GM19455 (cell line): ENCODE results near the gene LGALS4.
"Not testable (repeated sequence)": the region's sequence is repeated elsewhere in the genome, so short reads cannot be mapped to it uniquely, and the experiment has no call there.

ENCODE experiments used
- ATAC-seq: cut with Tn5 transposase; IDR thresholded peaks from one replicate; pipeline ENCODE4 v1.9.1; 2021; ENCODE audit not compliant: unreplicated experiment

Gene LGALS4

DNA sequence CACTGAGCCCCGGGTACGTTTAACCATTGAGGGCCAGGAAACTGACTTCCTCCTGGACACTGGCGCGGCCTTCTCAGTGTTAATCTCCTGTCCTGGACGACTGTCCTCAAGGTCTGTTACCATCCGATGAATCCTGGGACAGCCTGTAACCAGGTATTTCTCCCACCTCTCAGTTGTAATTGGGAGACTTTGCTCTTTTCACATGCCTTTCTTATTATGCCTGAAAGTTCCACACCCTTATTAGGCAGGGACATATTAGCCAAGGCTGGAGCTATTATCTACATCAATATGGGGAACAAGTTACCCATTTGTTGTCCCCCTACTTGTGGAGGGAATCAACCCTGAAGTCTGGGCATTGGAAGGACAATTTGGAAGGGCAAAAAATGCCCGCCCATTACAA, 13.2 kb upstream of the LGALS4 start:
- not testable (repeated sequence) for ATAC-seq

DNA sequence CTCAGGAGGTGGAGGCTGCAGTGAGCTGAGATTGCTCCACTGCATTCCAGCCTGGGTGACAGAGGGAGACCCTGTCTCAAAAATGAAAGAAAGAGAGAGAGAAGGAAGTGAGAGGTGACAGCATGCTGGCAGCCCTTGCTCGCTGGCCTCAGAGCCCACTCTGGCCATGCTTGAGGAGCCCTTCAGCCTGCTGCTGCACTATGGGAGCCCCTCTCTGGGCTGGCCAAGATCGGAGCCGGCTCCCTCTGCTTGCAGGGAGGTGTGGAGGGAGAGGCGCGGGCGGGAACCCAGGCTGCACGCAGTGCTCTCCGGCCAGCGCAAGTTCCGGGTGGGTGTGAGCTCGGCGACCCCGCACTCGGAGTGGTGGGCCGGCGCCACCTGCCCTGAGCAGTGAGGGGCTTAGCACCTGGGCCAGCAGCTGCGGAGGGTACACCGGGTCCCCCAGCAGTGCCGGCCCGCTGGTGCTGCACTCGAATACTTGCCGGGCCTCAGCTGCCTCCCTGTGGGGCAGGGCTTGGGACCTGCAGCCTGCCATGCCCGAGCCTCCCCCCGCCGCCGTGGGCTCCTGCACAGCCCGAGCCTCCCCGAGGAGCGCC, 8.6 kb upstream of the LGALS4 start:
- not testable (repeated sequence) for ATAC-seq

DNA sequence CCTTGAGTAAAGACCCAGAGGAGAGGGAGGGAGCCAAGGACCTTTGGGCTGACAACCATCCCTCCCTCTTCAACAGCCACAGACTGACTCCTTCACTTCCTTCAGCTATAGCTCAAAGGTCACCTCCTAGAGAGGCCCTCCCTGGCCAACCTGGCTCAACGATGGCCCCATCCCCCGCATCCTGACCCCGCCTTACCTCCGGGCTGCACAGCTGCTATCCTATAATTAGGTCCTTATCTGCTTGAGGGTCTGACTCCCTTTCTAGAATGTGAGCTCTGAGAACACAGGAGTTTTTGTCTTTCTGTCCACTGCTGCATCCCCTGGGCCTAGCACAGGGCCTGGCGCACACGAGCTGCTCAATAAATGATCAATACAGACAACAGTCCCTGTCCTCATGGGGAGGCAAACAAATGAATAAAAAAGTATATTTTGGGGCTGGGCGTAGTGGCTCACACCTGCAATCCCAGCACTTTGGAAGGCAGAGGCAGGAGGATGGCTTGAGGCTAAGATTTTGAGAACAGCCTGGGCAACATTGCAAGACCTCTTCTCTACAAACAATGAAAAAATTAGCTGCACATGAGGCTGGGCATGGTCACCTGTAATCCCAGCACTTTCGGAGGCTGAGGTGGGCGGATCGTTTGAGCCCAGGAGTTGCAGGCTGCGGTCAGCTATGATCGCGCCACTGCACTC, 6.6 kb upstream of the LGALS4 start:
- no peak for ATAC-seq

DNA sequence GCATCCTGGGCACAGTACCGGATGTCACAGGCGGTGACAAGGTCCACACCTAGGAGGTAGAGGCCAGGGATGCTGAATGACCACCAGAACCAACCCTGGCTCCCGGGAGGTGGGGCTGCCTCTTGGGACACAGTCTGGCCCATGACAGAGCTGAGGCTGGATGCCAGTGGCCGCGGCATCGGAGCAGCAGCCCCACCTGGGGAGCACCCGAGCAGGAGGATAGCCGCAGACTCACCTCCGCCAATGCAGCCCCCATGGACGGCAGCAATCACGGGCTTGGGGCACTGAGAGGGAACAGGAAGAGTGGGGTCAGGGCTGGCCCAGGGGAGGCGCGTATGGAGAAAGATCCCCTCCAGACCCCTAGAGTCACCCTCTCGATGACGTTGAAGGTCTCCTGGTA, 4.3 kb upstream of the LGALS4 start:
- ATAC-seq = no peak

DNA sequence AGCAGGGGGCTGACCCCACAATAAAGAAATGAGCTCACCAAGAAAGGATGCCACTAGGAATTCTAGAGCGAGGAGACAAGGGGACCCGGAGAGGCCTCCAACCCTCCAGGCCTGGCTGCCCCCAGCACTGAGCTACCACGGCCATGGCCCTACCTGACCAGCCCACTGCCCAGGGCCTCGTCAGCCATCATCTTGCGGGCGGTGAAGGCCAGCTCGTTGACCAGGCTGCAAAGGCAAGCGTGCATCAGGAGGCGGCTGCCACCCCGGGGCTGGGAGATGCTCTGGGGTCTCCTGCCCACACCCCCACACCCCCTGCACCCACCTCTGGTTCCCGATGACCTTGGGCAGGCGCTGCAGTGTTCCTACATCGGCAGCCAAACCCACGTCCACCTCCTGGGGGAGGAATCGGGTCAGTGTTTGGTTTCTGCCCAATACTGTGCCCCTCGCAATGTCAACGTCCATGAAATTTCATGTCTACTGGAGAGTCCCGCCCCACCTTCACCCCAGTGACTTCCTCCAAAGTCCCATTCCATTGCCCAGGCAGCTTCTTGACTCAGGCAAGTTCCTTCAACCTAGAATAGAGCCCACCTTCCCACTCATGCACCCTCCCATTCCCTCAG, 3.5 kb upstream of the LGALS4 start:
- ATAC-seq = no peak

DNA sequence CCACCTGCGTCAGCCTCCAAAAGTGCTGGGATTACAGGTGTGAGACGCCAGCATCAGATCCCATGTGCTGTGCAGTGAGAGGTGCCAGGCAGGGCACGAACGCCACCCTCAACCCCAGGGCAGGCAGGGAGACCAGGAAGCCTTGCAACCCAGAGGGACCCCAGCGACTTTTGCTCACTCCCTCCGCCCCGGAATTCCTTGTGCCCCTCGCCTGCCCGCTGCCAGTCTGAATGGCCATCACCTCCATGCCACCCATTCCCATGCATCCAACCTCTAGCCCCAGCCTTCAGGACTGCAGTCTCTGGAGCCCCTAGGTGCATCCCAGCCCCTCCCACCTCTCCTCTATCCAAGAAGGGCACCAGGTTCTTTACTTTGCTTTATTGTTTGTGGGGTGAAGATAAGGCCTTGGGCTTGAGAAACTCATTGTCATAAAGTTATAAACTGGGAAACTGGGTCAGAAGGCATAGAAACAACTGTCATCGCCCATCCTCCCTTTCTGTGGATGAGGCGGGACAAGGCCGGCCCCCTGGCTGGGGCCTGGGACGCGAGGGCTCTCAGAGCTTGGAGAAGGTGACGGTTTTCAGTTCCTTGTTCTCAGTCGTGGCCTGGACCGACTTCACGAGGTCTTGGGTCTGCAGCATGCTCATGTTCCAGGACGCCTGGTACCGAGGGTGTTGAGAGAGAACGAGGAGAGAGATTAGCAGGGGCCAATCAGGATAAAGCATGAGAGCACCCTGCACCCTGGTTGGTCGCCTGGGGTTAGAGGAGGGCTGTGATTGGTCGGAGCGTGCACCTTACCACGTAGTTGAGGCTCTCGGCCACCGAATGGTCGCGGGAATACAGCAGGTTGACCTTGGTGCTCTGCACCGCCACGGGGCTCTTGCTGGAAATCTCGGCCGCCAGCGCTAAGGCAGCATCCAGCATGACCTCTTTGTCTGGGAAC, 2.6 kb upstream of the LGALS4 start:
- no peak for ATAC-seq

DNA sequence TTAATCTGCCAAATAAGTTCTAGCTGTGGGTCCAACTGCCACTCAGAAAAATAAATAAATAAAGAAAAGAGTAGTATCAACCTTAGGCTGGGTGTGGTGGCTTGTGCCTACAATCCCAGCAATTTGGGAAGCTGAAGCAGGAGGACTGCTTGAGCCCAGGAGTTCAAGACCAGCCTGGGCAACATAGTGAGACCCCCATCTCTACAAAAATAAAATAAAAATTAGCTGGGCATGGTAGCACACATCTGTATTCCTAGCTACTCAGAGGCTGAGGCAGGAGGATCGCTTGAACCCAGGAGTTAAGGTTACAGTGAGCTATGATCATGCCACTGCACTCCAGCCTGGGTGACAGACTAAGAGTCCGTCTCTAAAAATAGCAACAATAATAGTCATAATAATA, 1.2 kb upstream of the LGALS4 start:
- not testable (repeated sequence) for ATAC-seq

DNA sequence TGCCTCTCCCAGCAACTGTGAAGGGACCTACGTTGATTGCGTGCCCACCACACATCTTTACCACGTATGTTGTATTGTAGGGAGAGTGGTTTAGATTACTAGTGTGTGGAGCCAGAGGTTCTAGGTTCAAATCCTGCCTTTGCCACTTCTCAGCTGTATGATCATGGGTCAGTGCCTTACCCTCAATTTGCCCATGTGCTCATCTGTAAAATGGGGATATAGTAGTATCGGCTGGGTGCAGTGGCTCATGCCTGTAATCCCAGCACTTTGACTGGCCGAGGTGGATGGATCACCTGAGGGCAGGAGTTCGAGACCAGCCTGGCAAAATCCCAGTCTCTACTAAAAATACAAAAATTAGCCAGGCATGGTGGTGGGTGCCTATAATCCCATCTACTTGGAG, 578 bp upstream of the LGALS4 start:
- no peak for ATAC-seq

DNA sequence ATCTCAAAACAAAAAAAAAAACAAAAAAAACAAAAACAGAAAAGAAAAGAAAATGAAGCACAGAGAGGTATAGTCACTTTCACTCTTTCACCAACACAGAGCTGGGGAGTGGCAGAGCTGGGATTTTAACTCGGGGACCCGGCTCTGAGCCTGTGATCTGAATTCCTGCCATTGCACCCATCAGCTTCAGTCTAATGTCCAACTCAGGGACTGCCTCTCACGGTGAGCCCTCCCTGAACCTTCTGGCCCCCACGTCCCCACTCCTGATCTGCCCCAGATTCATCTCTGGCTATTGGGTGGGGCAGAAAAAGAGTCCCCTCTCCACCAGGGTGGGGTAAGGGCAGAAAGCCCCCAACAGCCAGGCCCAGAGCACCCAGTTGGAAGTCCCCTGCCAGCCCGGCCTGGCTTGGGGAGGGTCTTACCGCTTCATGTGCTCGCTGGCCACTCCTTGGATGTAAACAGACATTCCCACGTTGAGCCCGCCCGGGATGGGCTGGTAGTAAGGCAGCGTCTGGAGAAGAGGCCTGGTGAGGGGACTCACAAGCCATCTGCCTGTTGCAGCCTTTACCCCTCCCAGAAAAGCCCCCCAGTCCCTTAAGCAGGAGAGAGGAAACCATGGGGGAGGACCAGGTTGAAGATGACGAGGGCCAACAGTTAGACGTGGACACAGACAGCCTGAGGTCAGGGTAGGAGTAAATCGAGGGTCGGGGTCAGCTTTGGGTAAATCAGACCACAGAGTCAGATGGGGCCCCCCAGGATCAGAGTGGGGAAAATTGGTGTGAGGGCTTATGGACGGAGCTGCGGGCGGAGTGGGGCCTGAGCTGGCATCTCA, 520 bp downstream of the LGALS4 start:
- no peak for ATAC-seq

DNA sequence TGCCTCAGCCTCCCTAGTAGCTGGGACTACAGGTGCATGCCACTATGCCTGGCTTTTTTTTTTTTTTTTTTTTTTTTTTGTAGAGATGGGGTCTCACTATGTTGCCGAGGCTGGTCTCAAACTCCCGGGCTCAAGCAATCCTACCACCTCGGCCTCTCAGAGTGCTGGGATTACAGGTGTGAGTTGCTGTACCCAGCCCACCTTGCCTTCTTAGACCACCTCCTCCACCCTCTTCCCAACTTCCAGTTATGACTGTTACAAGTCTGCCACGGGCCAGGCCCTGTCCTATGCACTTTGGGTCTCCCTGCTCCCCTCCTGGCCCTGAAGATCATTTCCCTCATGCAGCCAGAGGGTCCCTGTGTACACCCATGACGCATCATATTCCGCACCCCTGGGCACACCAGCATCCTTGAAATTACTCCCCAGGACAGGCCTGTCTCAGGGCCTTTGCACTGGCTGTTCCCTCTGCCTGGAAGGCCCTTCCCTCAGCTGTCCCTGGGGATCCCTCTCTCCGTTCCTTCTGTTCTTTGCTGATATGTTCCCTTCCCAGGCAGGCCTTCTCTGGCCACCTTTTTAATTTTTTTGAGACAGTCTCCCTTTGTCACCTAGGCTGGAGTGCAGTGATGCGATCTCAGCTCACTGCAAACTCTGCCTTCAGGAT, 3.0 kb downstream of the LGALS4 start:
- no peak for ATAC-seq

DNA sequence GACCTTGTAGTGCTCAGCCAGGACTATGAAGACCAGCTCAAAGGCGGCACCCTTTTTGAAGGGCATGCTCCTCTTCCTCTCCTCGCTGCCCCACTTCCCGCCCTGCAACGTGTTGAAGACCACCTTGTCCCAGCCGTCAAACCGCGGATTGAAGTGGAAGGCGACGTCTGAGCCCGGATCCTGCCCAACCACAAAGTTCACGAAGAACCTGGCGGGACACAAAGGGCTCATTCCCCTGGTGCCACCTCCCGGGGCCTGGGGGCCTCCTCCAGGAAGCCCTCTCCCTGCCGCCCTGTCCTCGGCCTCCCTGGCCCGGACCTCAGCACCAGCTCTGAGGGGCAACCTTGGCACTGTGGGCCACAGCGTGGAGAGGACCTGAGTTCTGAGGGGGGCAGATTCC, 4.0 kb downstream of the LGALS4 start:
- ATAC-seq = no peak

DNA sequence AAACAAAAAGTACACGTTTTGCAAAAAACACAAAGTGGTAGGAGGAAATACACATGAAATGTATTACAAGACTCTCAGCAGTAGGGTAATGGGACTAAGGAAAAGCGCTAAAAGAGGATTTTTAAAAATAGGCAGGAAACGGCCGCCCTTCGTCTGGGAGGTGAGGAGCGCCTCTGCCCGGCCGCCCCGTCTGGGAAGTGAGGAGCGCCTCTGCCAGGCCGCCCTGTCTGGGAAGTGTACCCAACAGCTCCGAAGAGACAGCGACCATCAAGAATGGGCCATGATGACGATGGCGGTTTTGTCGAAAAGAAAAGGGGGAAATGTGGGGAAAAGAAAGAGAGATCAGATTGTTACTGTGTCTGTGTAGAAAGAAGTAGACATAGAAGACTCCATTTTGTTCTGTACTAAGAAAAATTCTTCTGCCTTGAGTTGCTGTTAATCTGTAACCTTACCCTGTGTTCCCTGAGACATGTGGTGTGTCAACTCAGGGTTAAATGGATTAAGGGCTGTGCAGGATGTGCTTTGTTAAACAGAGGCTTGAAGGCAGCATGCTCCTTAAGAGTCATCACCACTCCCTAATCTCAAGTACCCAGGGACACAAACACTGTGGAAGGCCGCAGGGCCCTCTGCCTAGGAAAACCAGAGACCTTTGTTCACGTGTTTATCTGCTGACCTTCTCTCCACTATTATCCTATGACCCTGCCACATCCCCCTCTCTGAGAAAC, 5.2 kb downstream of the LGALS4 start:
- not testable (repeated sequence) for ATAC-seq

DNA sequence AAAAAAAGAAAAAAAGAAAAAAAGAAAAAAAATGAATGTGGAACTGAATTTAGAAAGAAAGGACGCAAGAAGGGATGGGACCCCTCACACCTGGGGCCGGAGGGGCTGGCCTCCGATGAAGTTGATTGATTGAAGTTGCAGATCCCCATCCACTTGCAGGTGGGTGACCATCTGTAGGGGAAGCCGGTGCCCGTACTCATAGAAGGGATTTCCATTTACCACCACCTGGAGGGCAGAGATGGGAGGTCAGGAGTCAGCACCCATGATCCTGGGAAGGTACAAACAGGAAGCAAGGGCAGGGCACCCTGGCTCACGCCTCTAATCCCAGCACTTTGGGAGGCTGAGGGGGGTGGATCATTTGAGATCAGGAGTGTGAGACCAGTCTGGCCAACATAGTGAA, 6.4 kb downstream of the LGALS4 start:
- no peak for ATAC-seq

DNA sequence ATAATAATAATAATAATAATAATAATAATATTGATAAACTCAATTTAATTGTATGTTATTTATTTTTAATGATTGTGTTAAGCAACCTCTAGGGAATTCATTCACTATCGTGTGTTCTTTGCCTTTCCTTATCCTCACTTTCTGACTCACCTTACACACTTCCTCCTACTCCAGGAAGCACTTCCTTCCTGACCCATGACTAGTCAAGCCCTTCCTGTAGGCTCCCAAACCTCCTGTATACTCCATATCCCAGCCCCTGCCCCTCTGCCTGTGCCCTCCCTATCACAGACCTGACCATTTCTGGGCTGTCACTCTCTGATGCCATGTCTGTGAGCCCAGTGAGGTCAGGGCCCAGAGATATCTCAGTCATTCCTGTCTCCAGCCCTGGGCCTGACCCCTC, 7.6 kb downstream of the LGALS4 start:
- ATAC-seq = no peak

DNA sequence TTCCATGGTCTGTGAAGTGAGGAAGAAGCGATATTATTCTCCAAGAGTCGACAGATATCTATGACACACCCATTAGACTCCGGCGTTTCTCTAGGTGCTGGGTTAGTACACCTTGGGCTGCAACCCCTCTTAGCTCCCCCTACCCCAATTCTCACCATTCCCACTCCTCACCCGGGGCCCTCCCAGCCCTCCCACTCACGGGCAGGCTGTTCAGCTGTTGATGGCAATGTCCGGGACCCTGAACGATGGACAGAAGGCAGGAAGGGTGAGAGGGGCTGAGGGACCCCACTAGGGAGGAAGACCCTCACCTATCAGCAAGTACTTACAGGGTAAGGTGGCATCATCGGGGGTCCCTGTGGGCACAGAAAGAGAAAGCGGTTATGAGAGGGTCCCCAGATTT, 9.2 kb downstream of the LGALS4 start:
- ATAC-seq = no peak

DNA sequence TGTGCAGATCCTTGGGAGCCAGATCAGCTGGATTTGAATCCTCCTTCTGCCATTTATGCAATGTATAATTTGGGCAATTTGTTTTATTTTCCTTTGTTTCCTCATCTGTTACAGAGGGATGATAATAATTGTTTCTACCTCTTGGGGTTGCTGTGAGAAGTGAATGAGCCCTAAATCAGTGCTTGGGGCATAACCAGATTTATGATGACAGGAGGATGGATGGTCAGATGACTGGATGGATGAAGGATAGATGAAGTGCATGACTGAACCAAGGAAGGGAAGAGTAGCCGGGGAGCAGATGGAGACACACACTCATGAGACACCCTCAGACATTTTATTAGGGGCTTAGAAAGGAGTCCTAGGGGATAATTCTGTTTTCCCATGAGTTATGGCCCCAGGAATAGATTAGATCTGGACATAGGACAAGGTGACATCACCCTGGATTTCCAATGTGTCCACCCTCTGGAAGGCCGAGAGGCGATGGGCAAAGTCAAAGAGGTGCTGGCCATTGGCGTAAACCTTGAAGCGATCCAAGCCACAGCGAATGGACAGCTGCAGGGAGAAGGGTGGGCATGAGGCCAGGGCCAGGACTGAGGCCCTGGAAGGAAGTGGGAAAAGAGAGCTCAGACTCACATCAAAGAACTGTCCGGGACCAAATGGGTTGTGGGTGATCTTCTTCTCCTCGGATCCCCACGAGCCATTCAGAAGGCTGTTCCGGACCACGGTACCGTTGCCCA, 11.2 kb downstream of the LGALS4 start:
- ATAC-seq = no peak

DNA sequence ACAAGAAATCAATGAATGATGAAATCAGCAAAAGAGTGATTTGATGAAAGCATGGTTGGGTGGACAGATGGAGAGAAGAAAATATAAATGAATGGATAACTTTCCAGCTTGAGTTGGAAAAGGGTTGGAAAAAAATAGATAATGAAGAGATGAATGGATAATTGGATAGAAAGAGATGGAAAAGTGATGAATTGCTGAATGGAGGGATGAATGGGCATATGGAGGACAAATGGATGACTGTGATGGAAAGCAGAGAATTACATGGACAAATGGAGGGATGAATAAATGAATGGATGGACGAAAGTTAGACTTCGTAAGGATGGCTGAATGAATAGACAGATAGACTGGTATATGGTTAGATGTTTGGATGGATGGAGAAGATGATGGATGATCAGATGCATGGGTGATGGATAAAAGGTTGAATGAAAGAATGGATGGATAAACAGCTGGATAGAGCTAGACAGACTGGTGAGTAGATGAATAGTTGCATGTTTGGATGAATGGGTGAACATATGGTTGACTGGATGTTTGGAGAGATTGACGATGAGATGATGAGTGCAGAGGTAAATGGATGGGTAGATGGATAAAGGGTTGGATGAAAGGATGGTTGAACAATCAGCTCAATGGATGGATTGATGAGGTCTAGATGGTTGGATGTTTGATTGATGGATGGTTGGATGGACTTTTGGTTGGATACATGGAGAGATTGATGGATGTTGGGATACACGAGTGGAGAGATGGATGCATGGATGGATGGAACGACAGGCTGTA, 12.0 kb downstream of the LGALS4 start:
- ATAC-seq = no peak

DNA sequence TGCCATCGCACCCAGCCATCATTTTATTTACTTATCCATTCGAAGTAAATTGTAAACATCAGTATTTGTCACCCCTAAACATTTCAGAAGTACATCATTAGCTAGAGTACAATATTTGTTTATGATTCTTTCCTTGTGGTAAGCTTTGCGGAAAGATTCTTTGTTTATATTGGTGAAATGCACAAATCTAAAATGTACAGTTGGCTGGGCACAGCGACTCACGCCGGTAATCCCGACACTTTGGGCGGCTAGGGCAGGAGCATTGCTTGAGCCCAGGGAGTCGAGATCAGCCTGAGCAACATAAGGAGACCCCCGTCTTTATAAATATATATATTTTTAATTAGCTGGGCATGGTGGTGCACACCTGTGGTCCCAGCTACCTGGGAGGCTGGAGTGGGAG, 13.6 kb downstream of the LGALS4 start:
- ATAC-seq = no peak
